Right lobe of liver (tissue), 6 donors: Measurements from ENCODE around the gene IL19. TPM values are rescaled to one million over a fixed set of nuclear protein-coding genes. Genes with fewer than 3 reads are reported as not detected.

Experiments used
- ATAC-seq, 4 donors: fragments of 200-7000 bp; cut with Tn5 transposase; one replicate each; pipeline ENCODE4 v1.9.1; 2020; ENCODE audit warnings: mild to moderate bottlenecking in 4 of 4, moderate library complexity in 4 of 4
- DNase-seq, 3 donors: peaks; one replicate each; pipeline ENCODE4 v3.0.0-alpha.2; 2020
- H3K27ac ChIP-seq, 3 donors: fragments of 200-600 bp; one replicate each; pipeline ENCODE4 v1.8.0; 2022
- H3K27me3 ChIP-seq, 2 donors: fragments of 200-600 bp; one replicate each; pipeline ENCODE4 v1.8.0; 2022
- H3K36me3 ChIP-seq, 4 donors: fragments of 200-600 bp; sonication (generic) in 1 of 4; one replicate each; pipeline versions ENCODE4 v1.5.1 to v1.8.0; 2017 to 2022; ENCODE audit warnings: control low read depth in 1 of 4
- H3K4me1 ChIP-seq, 4 donors: fragments of 200-600 bp; sonication (generic) in 1 of 4; one replicate each; pipeline versions ENCODE4 v1.5.1 to v1.8.0; 2017 to 2022; ENCODE audit warnings: control low read depth in 1 of 4
- H3K4me3 ChIP-seq, 3 donors: fragments of 200-600 bp; one replicate each; pipeline ENCODE4 v1.8.0; 2022
- H3K9me3 ChIP-seq, 4 donors: fragments of 200-600 bp; sonication (generic) in 1 of 4; one replicate each; pipeline versions ENCODE4 v1.5.1 to v1.8.0; 2017 to 2022; ENCODE audit warnings: control low read depth in 1 of 4
- CTCF ChIP-seq, 4 donors: fragments of 200-600 bp in 3 of 4; fragments of 450-650 bp in 1 of 4; IDR thresholded peaks; one replicate each; pipeline versions ENCODE4 v1.5.1 to v1.8.0; 2016 to 2022; ENCODE audit warnings: antibody characterized with exemption in 4 of 4, mild to moderate bottlenecking in 2 of 4
- POLR2A ChIP-seq: fragments of 450-650 bp; IDR thresholded peaks from one replicate; pipeline ENCODE4 v1.6.1; 2017; ENCODE audit warnings: antibody characterized with exemption, mild to moderate bottlenecking
- WGBS: methylation state at CpG from one replicate; pipeline ENCODE4 v1.1.6; 2018; ENCODE audit warnings: low coverage, low lambda C conversion rate; ENCODE audit not compliant: insufficient coverage; ENCODE audit errors: missing lambda C conversion rate; 5-methylcytosine and 5-hydroxymethylcytosine counted together
- intact Hi-C, 2 donors: fragments of 100-400 bp; cut with DNase I; formaldehyde crosslinking; loops; one replicate each; pipeline versions ENCODE4 v1.11.2 to v1.14.1; 2022
- total RNA-seq, 6 experiments: library from RNA; depleted of rRNA in 2 of 6; stranded (reverse); fragments of >200 nt in 2 of 6; fragmentation: NEBNext Ultra II Directional in 3 of 6; extraction: Animal tissue kit (Norgen Biotek cat#: 25700) in 3 of 6; gene quantifications; one replicate each; pipeline versions ENCODE4 v1.1.0 to v1.2.4, GENCODE V29; 2016 to 2023
- donor health status: DM: no; HTN: yes; CAD: no.
- donor health status: DM: no; HTN: no; CAD: no.
- donor health status: DM: no; HTN: no; CAD: no.
- donor health status: DM: no; HTN: yes; CAD: no.
- donor health status: DM: no; HTN: yes; CAD: no.

Gene IL19
- total RNA-seq, 6 experiments from 2014 or later, result not detected

DNA sequence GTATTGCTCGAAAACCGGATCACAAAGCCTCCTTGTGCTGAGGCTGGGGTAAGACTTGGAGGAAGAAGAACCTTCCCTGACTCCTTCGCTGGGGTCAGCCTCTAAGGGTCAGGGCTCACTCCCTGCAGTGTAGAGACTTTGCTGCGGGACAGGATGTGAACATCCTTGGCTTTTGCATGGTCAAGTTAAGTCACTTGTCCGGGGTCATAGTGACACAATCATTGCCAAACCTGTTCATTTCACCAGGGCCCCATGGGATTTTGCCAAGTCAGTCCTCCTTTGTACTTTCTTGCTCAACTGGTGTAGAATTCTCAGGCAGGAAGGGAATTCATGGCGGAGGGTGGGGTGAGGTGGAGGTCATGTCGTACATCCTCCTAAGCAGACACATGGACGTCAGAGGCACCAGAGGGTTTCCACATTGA lies 26.4 kb downstream of the IL19 start:
- ATAC-seq, result peak; percentile 47 to 73 (median 62)
- WGBS, result 66% methylated on average over 7 of the region's 8 CpGs
- no peak for DNase-seq
- intact Hi-C loops, result no loop called here
- Histone ChIP-seq H3K36me3 (no peaks in the 10 kb centered on the region), H3K27me3 (no peaks in the 10 kb centered on the region), H3K9me3 (no peaks in the 10 kb centered on the region), H3K27ac (no peak overlapping the region), H3K4me3 (no peak overlapping the region), H3K4me1 (no peaks in the 10 kb centered on the region)
- TF ChIP-seq POLR2A (no peak), CTCF (IDR thresholded peaks at IDR 0.05) (no peak)

DNA sequence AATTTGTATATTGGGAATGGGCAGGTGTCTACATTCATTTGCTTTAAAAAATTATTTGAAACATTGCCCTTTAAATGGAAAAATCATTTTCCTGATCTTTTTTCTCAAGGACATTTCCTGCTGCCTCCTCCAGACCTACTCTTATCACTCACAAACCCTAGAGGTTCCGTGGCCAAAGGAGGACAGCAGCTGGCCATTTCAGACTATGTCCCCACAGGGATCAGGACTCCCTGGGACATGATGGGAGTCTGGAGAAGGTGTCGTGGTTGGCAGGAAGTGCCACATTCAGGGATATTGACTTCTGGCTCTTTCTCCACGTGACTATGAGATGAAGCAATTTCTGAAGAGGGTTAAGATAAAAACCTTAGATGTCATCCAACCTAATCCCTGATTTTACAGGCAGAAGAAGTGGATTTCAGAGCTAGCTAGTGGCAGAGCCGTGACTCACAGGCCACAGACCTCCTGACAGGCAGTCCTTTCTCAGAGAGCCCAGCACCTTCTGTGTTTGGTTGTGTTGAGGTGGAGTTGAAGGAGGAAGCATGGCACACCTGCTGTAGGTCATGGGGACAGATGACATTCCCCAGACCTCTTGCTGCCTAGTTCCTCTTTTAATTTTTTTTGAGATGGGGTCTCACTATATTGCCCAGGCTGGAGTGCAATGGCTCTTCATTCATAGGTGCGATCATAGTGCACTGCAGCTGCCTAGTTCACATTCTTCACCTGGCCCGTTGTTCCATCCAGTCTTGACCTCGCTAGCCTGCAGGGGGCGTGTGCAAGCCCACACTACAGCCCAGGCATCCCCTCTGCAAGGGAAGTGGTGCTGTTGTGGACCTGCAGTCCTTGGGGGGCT lies 27.2 kb downstream of the IL19 start:
- no peaks in the 10 kb centered on the region for H3K9me3 ChIP-seq
- ATAC-seq (peak in 2 of 4 donors; percentile 37 to 53), DNase-seq (no peak)
- intact Hi-C loops, result no loop called here
- H3K27ac ChIP-seq, result no peak overlapping the region
- no peaks in the 10 kb centered on the region for H3K36me3 ChIP-seq
- 34% methylated on average over 6 of the region's 8 CpGs for WGBS
- H3K27me3 ChIP-seq, result no peaks in the 10 kb centered on the region
- H3K4me1 ChIP-seq, result no peaks in the 10 kb centered on the region
- no peak overlapping the region for H3K4me3 ChIP-seq
- TF ChIP-seq POLR2A, result no peak
- peak; percentile 12 to 40 (median 26) for TF ChIP-seq CTCF (IDR thresholded peaks at IDR 0.05)

GRCh38 chr1:206798384-206798996 lies 27.9 kb downstream of the IL19 start:
- no peak overlapping the region for H3K27ac ChIP-seq
- no peak for DNase-seq
- H3K4me1 ChIP-seq, result no peaks in the 10 kb centered on the region
- H3K4me3 ChIP-seq, result no peak overlapping the region
- H3K9me3 ChIP-seq, result no peaks in the 10 kb centered on the region
- H3K27me3 ChIP-seq, result no peaks in the 10 kb centered on the region
- no peaks in the 10 kb centered on the region for H3K36me3 ChIP-seq
- intact Hi-C loops, result no loop called here
- WGBS, result 68% methylated on average over 9 of the region's 13 CpGs
- ATAC-seq, result no peak
- TF ChIP-seq CTCF (IDR thresholded peaks at IDR 0.05) (peak in 1 of 4 donors; percentile 3), POLR2A (no peak)

- TF ChIP-seq POLR2A, result no peak
- 80% methylated on average over 3 of the region's 3 CpGs for WGBS
- no peaks in the 10 kb centered on the region for H3K36me3 ChIP-seq
- intact Hi-C loops, result no loop called here
- ATAC-seq, result no peak
- H3K4me1 ChIP-seq, result no peaks in the 10 kb centered on the region
- H3K4me3 ChIP-seq, result no peak overlapping the region
- H3K9me3 ChIP-seq, result no peaks in the 10 kb centered on the region
- H3K27me3 ChIP-seq, result no peaks in the 10 kb centered on the region
- H3K27ac ChIP-seq, result no peak overlapping the region
- no peak for DNase-seq
These were observed 28.7 kb downstream of the IL19 start for GRCh38 chr1:206799311-206799710.

- no peaks in the 10 kb centered on the region for H3K9me3 ChIP-seq
- intact Hi-C loops, result no loop called here
- no peaks in the 10 kb centered on the region for H3K36me3 ChIP-seq
- no peak overlapping the region for H3K4me3 ChIP-seq
- no peak for DNase-seq
- H3K4me1 ChIP-seq, result no peaks in the 10 kb centered on the region
- 69% methylated on average over 2 of the region's 3 CpGs for WGBS
- TF ChIP-seq CTCF (IDR thresholded peaks at IDR 0.05) (no peak), POLR2A (no peak)
- ATAC-seq, result no peak
- no peak overlapping the region for H3K27ac ChIP-seq
- H3K27me3 ChIP-seq, result no peaks in the 10 kb centered on the region
These were observed 29.8 kb downstream of the IL19 start for GRCh38 chr1:206800411-206800810.
